DND-41 (cell line): ENCODE results near the gene DAD1.

Source experiments
- CTCF ChIP-seq: IDR thresholded peaks from 2 replicates; pipeline ENCODE4 v1.5.1; 2012; ENCODE audit warnings: borderline replicate concordance, low read length, moderate library complexity, mild to moderate bottlenecking; ENCODE audit not compliant: poor library complexity, severe bottlenecking; ENCODE audit errors: extremely low read depth
- EZH2 ChIP-seq: IDR thresholded peaks from 3 replicates; pipeline ENCODE4 v1.6.1; 2012; ENCODE audit warnings: borderline replicate concordance, low read depth, mild to moderate bottlenecking, moderate library complexity, low read length, inconsistent platforms; ENCODE audit not compliant: severe bottlenecking

DNA sequence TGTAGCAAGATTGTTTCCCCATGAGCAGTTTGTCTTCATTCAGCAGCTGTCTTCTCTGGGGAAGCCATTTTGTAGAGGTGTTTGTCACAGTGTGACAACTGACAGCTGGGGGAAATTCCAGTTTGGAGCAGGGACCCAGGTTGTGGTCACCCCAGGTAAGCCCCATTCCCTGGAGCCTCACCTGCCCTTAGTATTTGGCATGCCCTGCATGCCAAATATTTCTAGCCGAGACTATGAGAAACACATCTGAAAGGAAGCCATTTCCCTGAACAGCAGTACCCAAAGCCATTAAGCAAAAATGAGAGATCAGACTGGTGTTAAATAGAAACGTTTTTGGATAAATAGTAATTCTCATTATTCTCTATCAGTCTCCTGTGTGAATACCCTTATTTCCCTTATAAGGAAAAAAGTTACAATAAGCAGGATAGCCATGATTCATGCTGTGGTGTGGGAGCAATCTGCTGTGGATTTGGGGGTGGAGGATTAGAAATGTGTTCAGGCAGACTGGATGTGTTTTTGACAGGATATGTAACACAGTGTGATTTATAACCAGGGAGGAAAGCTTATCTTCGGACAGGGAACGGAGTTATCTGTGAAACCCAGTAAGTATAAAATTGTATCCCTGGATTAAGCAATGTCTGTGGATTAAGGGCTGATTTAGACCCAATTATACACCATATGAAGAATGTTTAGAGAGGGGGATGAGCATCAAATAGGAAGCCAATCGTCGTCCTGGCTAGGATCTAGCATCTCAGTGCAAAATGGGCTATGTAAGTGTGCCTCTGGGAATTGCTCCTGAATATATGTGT is 68.9 kb downstream of the DAD1 start:
- no peak for TF ChIP-seq CTCF
- TF ChIP-seq EZH2 = no peak
